A549 (cell line): ENCODE measurements around the gene PDP2.

ENCODE experiments used
- CTCF ChIP-seq: fragments of >200 bp; sonication (Bioruptor Twin); formaldehyde crosslinking; IDR thresholded peaks from 3 replicates; pipeline ENCODE4 v1.5.1; 2016
- MYC ChIP-seq: IDR thresholded peaks from 2 replicates; pipeline ENCODE4 v1.6.1; 2012; ENCODE audit warnings: mild to moderate bottlenecking, inconsistent platforms, low read length, improper control_type of control experiment, borderline replicate concordance
- USF2 ChIP-seq: fragments of 450-650 bp; IDR thresholded peaks from 2 replicates; pipeline ENCODE4 v1.6.1; 2014; ENCODE audit warnings: antibody characterized with exemption

- TF ChIP-seq MYC (no peak), CTCF (no peak), USF2 (no peak)
Observed at GRCh38 chr16:66881014-66881417, 701 bp downstream of the PDP2 start.
